ENCODE measurements around the gene MRPL36. TPM values are rescaled to one million over a fixed set of nuclear protein-coding genes. Genes with fewer than 3 reads are reported as not detected.
A peak's percentile ranks its signal among the peaks of the same experiment; 100 is the strongest.

Gene MRPL36
- total RNA-seq, 1 donor from 2014 or later = 53.5 TPM

- peak; percentile 53 for DNase-seq (ENCODE audit: extremely low spot score, unreplicated experiment)
- TF ChIP-seq, protein P1, sequence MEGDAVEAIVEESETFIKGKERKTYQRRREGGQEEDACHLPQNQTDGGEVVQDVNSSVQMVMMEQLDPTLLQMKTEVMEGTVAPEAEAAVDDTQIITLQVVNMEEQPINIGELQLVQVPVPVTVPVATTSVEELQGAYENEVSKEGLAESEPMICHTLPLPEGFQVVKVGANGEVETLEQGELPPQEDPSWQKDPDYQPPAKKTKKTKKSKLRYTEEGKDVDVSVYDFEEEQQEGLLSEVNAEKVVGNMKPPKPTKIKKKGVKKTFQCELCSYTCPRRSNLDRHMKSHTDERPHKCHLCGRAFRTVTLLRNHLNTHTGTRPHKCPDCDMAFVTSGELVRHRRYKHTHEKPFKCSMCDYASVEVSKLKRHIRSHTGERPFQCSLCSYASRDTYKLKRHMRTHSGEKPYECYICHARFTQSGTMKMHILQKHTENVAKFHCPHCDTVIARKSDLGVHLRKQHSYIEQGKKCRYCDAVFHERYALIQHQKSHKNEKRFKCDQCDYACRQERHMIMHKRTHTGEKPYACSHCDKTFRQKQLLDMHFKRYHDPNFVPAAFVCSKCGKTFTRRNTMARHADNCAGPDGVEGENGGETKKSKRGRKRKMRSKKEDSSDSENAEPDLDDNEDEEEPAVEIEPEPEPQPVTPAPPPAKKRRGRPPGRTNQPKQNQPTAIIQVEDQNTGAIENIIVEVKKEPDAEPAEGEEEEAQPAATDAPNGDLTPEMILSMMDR (conservative IDR thresholded peaks at IDR 0.05) = no peak
- H3K4me3 Mint-ChIP-seq = no peak overlapping the region
- H3K36me3 Mint-ChIP-seq = no peaks in the 10 kb centered on the region
- no peaks in the 10 kb centered on the region for H3K9me3 Mint-ChIP-seq
- H3K27me3 Mint-ChIP-seq = peaks cover 14% of the 10 kb centered on the region
- H3K4me1 Mint-ChIP-seq (ENCODE audit: unreplicated experiment) = no peaks in the 10 kb centered on the region
- H3K27ac Mint-ChIP-seq = no peak overlapping the region
Observed at GRCh38 chr5:1750469-1750868, 49.2 kb downstream of the MRPL36 start.

DNA sequence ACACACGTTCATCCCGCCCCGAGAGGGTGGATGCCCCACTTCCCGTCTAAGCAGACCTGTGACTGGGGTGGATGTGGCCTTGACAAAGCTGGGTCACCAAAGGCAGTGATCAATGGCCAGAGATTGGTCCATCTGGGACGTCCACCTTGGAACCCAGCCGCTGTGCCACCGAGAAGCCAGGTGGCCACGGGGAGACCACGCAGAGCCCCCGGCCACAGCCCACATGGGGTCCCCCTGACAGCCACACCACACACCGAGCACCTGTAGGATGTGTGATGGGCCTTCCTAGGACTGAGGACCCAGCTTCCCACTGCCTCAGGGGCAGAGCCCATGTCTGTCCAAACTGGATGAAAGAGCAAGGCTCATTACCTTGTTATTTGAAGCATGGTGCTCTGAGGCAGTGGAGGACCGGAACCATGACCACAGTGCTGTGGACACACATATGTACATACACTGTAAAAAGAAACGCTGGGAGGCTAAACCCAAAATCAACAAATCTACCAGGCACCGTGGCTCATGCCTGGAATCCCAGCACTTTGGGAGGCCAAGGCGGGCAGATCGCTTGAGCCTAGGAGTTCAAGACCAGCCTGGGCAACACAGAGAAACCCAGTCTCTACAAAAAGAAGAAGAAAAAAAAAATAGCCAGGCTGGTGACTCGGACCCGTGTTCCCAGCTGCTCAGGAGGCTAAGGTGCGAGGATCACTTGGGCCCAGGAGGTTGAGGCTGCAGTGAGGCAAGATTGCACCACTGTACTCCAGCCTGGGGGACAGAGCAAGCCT is 50.1 kb downstream of the MRPL36 start:
- no peaks in the 10 kb centered on the region for H3K9me3 Mint-ChIP-seq
- no peak overlapping the region for H3K4me3 Mint-ChIP-seq
- H3K27me3 Mint-ChIP-seq = peaks cover 10% of the 10 kb centered on the region
- DNase-seq (ENCODE audit: extremely low spot score, unreplicated experiment) = peak; percentile 59
- no peaks in the 10 kb centered on the region for H3K4me1 Mint-ChIP-seq (ENCODE audit: unreplicated experiment)
- no peak overlapping the region for H3K27ac Mint-ChIP-seq
- no peaks in the 10 kb centered on the region for H3K36me3 Mint-ChIP-seq
- TF ChIP-seq, protein P1 (conservative IDR thresholded peaks at IDR 0.05) = no peak

GRCh38 chr5:1748845-1749244 is 50.8 kb downstream of the MRPL36 start:
- peak; percentile 52 for DNase-seq (ENCODE audit: extremely low spot score, unreplicated experiment)
- no peaks in the 10 kb centered on the region for H3K9me3 Mint-ChIP-seq
- H3K36me3 Mint-ChIP-seq = no peaks in the 10 kb centered on the region
- no peak overlapping the region for H3K27ac Mint-ChIP-seq
- TF ChIP-seq, protein P1 (conservative IDR thresholded peaks at IDR 0.05) = no peak
- no peak overlapping the region for H3K4me3 Mint-ChIP-seq
- peaks cover 10% of the 10 kb centered on the region for H3K27me3 Mint-ChIP-seq
- H3K4me1 Mint-ChIP-seq (ENCODE audit: unreplicated experiment) = no peaks in the 10 kb centered on the region

Other genes with a start within 250 kb of the MRPL36 start
- gene NDUFS6, start 1.6 kb upstream of the MRPL36 start, total RNA-seq (ENCODE audit: low replicate concordance) = 33.8 and 37.7 TPM in 2 replicates
- gene IRX4, start 83.1 kb upstream of the MRPL36 start, total RNA-seq (ENCODE audit: low replicate concordance) = 1.6 and 6.0 TPM in 2 replicates